HepG2 (cell line): ENCODE measurements around the gene STX7. TPM values are rescaled to one million over a fixed set of nuclear protein-coding genes. Genes with fewer than 3 reads are reported as not detected.

Experiments used
- DNMT1 ChIP-seq: sonication (generic); formaldehyde crosslinking; IDR thresholded peaks from 2 replicates; pipeline ENCODE4 v1.5.1; 2020; ENCODE audit warnings: mild to moderate bottlenecking, missing genetic modification reagents
- KDM5B ChIP-seq: sonication (generic); formaldehyde crosslinking; IDR thresholded peaks from 2 replicates; pipeline ENCODE4 v1.4.0; 2020; ENCODE audit warnings: missing genetic modification reagents, mild to moderate bottlenecking, borderline replicate concordance
- NFKB2 ChIP-seq: sonication (generic); formaldehyde crosslinking; IDR thresholded peaks from 2 replicates; pipeline ENCODE4 v1.4.0; 2020; ENCODE audit warnings: missing genetic modification reagents, borderline replicate concordance
- ZNF619 ChIP-seq: sonication (generic); formaldehyde crosslinking; IDR thresholded peaks from 2 replicates; pipeline ENCODE4 v1.4.0; 2020; ENCODE audit warnings: mild to moderate bottlenecking, missing genetic modification reagents
- polyA plus RNA-seq, 8 experiments: library from polyadenylated mRNA; depleted of rRNA in 3 of 8; stranded (reverse) in 7 of 8; unstranded in 1 of 8; fragments of >200 nt; fragmentation: Illumina TruSeq in 4 of 8; extraction: Trizol in 4 of 8; gene quantifications; 2 replicates each; pipeline versions ENCODE4 v1.2.1 to v1.2.3, GENCODE V29; 2011 to 2016; ENCODE audit warnings: low read depth in 4 of 8, missing spikeins in 1 of 8, mixed read lengths in 1 of 8; ENCODE audit not compliant: insufficient read depth in 1 of 8
- total RNA-seq, 5 experiments: library from RNA; depleted of rRNA; stranded (reverse); fragments of >200 nt; fragmentation: Illumina TruSeq; extraction: Trizol; gene quantifications; 2 replicates each; pipeline ENCODE4 v1.2.3, GENCODE V29; 2016; ENCODE audit warnings: low read depth in 1 of 5
- TF ChIP-seq, protein P1 (sequence below): sonication (generic); formaldehyde crosslinking; IDR thresholded peaks from 2 replicates; pipeline ENCODE4 v1.9.0; 2022; ENCODE audit warnings: low read depth, missing genetic modification reagents
- TF ChIP-seq, protein P2 (sequence below): sonication (generic); formaldehyde crosslinking; IDR thresholded peaks from 2 replicates; pipeline ENCODE4 v1.9.0; 2022; ENCODE audit warnings: missing genetic modification reagents, mild to moderate bottlenecking, borderline replicate concordance
- TF ChIP-seq, protein P3 (sequence below): sonication (generic); formaldehyde crosslinking; IDR thresholded peaks from 2 replicates; pipeline ENCODE4 v1.4.0; 2020; ENCODE audit warnings: missing genetic modification reagents; ENCODE audit errors: not compliant biosample characterization
- TF ChIP-seq, protein P4 (sequence below): sonication (generic); formaldehyde crosslinking; IDR thresholded peaks from 2 replicates; pipeline ENCODE4 v1.5.0; 2020; ENCODE audit warnings: mild to moderate bottlenecking, missing genetic modification reagents
- TF ChIP-seq, protein P5 (sequence below): sonication (generic); formaldehyde crosslinking; IDR thresholded peaks from 2 replicates; pipeline ENCODE4 v1.4.0; 2020; ENCODE audit warnings: mild to moderate bottlenecking, missing genetic modification reagents

STX7 gene
- total and polyA plus RNA-seq, 2 of the 13 experiments (the other 11 are each of a cell fraction or from before 2014, with no cell fraction given) = 28.0 to 34.7 TPM

DNA sequence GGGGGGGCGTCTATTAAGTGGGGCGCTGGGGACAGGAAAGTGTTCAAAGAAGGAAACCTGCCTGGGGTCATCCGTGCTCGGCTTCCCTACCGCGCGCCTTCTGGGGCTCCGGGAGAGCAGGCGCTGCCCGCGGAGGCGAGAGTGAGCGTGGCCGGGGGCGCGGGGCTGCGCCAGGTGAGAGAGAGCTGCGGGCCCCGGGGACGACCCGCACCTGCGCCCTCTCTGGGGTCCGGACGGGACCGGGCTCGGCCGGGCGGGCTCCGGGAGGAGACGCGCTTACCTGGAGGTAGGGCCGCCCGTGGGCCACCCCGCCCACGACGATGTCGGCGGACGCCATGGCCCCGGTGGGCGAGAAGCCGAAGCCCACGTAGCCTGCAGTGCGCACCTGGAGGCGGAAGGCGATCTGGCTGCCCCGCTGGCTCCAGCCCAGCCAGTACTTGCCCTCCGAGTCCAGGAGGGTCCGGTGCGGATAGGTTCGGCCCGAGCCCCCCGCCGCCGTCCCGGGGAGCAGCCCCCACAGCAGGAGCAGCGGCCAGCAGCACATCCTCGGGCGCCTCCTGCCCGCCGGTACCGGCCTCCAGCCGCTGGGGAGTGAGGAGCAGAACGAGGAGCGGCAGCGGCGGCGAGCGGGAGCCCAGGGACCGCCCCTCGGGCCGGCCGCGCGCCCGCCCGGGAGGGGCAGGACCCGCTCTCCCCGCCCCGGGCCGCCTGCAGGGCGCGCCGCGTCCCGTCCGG lies 111.9 kb downstream of the STX7 start, which contains the start of gene MOXD1 (continued):
- TF ChIP-seq, protein P1, sequence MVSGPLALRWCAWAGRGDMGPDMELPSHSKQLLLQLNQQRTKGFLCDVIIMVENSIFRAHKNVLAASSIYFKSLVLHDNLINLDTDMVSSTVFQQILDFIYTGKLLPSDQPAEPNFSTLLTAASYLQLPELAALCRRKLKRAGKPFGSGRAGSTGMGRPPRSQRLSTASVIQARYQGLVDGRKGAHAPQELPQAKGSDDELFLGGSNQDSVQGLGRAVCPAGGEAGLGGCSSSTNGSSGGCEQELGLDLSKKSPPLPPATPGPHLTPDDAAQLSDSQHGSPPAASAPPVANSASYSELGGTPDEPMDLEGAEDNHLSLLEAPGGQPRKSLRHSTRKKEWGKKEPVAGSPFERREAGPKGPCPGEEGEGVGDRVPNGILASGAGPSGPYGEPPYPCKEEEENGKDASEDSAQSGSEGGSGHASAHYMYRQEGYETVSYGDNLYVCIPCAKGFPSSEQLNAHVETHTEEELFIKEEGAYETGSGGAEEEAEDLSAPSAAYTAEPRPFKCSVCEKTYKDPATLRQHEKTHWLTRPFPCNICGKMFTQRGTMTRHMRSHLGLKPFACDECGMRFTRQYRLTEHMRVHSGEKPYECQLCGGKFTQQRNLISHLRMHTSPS (CRISPR knock-in tag) = no peak
- TF ChIP-seq KDM5B (CRISPR knock-in tag) (0 out of 2 replicates have a peak, but pooled peaks have one; percentile 37), ZNF619 (CRISPR knock-in tag) (0 out of 2 replicates have a peak, but pooled peaks have one; percentile 50), NFKB2 (CRISPR knock-in tag) (no peak), DNMT1 (peak; percentile 66; the same call in 1 of the 2 replicates)
- TF ChIP-seq, protein P2, sequence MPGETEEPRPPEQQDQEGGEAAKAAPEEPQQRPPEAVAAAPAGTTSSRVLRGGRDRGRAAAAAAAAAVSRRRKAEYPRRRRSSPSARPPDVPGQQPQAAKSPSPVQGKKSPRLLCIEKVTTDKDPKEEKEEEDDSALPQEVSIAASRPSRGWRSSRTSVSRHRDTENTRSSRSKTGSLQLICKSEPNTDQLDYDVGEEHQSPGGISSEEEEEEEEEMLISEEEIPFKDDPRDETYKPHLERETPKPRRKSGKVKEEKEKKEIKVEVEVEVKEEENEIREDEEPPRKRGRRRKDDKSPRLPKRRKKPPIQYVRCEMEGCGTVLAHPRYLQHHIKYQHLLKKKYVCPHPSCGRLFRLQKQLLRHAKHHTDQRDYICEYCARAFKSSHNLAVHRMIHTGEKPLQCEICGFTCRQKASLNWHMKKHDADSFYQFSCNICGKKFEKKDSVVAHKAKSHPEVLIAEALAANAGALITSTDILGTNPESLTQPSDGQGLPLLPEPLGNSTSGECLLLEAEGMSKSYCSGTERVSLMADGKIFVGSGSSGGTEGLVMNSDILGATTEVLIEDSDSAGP (CRISPR knock-in tag) = peak; percentile 41; the same call in 1 of the 2 replicates
- TF ChIP-seq, protein P3, sequence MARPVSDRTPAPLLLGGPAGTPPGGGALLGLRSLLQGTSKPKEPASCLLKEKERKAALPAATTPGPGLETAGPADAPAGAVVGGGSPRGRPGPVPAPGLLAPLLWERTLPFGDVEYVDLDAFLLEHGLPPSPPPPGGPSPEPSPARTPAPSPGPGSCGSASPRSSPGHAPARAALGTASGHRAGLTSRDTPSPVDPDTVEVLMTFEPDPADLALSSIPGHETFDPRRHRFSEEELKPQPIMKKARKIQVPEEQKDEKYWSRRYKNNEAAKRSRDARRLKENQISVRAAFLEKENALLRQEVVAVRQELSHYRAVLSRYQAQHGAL (CRISPR knock-in tag) = no peak
- TF ChIP-seq, protein P4, sequence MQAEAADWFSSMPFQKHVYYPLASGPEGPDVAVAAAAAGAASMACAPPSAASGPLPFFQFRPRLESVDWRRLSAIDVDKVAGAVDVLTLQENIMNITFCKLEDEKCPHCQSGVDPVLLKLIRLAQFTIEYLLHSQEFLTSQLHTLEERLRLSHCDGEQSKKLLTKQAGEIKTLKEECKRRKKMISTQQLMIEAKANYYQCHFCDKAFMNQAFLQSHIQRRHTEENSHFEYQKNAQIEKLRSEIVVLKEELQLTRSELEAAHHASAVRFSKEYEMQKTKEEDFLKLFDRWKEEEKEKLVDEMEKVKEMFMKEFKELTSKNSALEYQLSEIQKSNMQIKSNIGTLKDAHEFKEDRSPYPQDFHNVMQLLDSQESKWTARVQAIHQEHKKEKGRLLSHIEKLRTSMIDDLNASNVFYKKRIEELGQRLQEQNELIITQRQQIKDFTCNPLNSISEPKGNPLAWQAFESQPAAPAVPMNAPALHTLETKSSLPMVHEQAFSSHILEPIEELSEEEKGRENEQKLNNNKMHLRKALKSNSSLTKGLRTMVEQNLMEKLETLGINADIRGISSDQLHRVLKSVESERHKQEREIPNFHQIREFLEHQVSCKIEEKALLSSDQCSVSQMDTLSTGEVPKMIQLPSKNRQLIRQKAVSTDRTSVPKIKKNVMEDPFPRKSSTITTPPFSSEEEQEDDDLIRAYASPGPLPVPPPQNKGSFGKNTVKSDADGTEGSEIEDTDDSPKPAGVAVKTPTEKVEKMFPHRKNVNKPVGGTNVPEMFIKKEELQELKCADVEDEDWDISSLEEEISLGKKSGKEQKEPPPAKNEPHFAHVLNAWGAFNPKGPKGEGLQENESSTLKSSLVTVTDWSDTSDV (CRISPR knock-in tag) = no peak
- TF ChIP-seq, protein P5, sequence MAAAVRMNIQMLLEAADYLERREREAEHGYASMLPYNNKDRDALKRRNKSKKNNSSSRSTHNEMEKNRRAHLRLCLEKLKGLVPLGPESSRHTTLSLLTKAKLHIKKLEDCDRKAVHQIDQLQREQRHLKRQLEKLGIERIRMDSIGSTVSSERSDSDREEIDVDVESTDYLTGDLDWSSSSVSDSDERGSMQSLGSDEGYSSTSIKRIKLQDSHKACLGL (CRISPR knock-in tag) = 0 out of 2 replicates have a peak, but pooled peaks have one; percentile 35
- TF ChIP-seq, all 625 proteins: peak for 23
